Gastroesophageal sphincter (tissue), 3 donors: ENCODE data around the gene UBR4.

Experiments used
- EP300 ChIP-seq: sonication (generic); formaldehyde crosslinking; IDR thresholded peaks from one replicate; pipeline ENCODE4 v1.6.1; 2017; ENCODE audit warnings: antibody characterized with exemption, mild to moderate bottlenecking
- POLR2A ChIP-seq, 2 donors: fragments of 450-650 bp; IDR thresholded peaks; one replicate each; pipeline ENCODE4 v1.6.1; 2017; ENCODE audit warnings: antibody characterized with exemption in 2 of 2, mild to moderate bottlenecking in 2 of 2, moderate library complexity in 1 of 2
- POLR2AphosphoS5 ChIP-seq: sonication (generic); formaldehyde crosslinking; IDR thresholded peaks from one replicate; pipeline ENCODE4 v1.6.1; 2017; ENCODE audit warnings: antibody characterized with exemption
- TF ChIP-seq, protein P1 (sequence below), 4 experiments: fragments of 200-600 bp in 2 of 4; fragments of 450-650 bp in 2 of 4; sonication (generic) in 1 of 4; IDR thresholded peaks; one replicate each; pipeline ENCODE4 v1.5.1; 2017 to 2019; ENCODE audit warnings: antibody characterized with exemption in 4 of 4, mild to moderate bottlenecking in 2 of 4, moderate library complexity in 2 of 4

DNA sequence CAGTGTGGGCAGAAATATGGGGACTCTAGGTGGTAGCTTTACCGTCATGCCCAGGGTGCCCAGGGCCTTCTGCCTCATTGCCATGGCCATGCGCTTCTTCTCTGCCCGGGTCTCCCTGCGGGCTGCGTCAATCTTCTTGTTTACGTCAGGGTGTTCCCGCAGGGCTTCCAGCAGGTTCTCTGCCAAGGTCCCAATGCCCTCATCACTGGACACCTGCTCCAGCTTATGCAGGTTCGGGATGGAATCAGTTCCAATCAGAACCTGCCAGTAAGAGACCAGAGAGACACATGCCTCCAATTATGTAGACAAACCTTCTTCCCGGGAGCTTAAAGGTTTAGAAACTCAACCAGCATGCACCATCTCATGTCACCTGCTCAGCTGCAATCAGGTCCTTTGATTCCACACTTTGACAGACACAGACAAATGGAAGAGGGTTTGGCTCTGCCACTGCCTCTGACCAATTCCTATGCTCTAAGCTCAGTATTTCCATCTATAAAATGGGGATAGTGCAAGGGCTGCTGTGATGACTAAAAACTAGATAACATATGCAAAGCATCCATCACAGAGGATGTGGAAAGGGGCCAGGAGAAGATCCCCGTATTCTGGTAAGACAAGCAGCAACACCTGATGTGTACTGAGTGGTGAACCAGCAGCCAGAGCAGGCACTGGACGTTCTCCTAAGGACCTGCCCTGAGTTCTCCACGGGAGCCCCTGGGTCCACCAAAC, 121.2 kb downstream of the UBR4 start:
- TF ChIP-seq POLR2A (IDR thresholded peaks at IDR 0.05) (no peak), EP300 (no peak), POLR2AphosphoS5 (no peak)
- TF ChIP-seq, protein P1, sequence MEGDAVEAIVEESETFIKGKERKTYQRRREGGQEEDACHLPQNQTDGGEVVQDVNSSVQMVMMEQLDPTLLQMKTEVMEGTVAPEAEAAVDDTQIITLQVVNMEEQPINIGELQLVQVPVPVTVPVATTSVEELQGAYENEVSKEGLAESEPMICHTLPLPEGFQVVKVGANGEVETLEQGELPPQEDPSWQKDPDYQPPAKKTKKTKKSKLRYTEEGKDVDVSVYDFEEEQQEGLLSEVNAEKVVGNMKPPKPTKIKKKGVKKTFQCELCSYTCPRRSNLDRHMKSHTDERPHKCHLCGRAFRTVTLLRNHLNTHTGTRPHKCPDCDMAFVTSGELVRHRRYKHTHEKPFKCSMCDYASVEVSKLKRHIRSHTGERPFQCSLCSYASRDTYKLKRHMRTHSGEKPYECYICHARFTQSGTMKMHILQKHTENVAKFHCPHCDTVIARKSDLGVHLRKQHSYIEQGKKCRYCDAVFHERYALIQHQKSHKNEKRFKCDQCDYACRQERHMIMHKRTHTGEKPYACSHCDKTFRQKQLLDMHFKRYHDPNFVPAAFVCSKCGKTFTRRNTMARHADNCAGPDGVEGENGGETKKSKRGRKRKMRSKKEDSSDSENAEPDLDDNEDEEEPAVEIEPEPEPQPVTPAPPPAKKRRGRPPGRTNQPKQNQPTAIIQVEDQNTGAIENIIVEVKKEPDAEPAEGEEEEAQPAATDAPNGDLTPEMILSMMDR (IDR thresholded peaks at IDR 0.05) = no peak
